GM12864 (cell line): Measurements from ENCODE around the gene NOTCH2.
"Not testable (repeated sequence)": the region's sequence is repeated elsewhere in the genome, so short reads cannot be mapped to it uniquely, and the experiment has no call there.

Source experiments
- DNase-seq: peaks from one replicate; pipeline ENCODE4 v3.0.0-alpha.2; 2011; ENCODE audit warnings: low read depth
- H3K4me3 ChIP-seq: 2 replicates; pipeline ENCODE4 v1.5.1; 2011; ENCODE audit warnings: mild to moderate bottlenecking, low read depth, low read length, control low read depth
- TF ChIP-seq, protein P1 (sequence below): IDR thresholded peaks from 2 replicates; pipeline ENCODE4 v1.5.1; 2011; ENCODE audit warnings: low read depth, mild to moderate bottlenecking, moderate library complexity, low read length, control low read depth, inconsistent platforms; ENCODE audit errors: missing control alignments

Gene NOTCH2

DNA sequence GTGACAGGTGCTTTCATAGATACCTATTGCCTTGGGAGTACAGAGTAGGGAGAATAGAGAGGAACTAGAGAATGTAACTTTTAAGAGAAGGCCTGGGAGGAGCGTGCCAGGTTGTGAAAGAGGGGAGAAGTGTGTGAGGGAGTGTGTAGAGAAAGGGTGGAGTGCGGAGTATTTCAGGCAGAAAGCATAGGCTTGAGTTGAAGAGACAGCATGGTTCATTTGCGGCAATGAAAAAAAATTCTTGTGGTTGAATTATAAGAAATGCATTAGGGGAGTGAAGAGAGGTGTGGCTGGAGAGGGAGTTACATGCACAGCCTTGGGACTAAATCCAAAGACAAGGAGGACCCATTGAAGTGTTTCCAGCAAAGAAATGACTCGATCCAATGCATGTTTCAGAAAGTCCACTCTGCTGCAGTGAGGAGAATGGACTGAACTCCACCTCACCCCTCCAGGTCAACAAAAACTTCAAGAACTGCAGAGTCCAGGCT lies 91.4 kb downstream of the NOTCH2 start:
- no peak overlapping the region for H3K4me3 ChIP-seq
- no peak for DNase-seq
- TF ChIP-seq, protein P1, sequence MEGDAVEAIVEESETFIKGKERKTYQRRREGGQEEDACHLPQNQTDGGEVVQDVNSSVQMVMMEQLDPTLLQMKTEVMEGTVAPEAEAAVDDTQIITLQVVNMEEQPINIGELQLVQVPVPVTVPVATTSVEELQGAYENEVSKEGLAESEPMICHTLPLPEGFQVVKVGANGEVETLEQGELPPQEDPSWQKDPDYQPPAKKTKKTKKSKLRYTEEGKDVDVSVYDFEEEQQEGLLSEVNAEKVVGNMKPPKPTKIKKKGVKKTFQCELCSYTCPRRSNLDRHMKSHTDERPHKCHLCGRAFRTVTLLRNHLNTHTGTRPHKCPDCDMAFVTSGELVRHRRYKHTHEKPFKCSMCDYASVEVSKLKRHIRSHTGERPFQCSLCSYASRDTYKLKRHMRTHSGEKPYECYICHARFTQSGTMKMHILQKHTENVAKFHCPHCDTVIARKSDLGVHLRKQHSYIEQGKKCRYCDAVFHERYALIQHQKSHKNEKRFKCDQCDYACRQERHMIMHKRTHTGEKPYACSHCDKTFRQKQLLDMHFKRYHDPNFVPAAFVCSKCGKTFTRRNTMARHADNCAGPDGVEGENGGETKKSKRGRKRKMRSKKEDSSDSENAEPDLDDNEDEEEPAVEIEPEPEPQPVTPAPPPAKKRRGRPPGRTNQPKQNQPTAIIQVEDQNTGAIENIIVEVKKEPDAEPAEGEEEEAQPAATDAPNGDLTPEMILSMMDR = no peak

DNA sequence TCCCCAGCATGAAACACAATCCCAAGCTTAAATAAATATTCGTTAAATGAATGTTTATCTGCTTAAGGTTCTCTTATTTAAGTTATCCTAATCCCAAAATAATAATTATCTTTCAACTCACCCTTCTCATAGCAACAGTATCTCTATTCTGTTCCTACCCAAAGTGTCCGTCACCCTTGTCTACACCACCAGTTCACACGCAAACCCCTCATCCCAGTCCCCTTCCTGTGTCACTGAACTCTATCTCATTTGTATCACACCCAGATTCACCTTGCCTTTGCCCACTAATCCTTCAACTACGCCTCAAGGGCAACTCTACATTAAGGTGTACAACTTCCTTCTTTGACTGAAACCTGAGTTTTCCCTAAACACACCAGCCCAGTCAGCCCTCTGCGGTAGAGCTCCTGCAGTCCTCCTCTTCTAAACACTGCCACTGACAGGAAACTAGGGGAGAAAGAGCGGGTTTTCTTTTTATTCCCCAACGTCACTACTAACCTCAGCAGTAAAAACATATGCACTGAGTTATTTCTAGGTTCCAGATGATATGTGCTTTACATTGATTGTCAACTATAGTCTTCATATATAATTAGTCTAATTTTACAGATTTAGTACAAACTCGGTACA lies 92.2 kb downstream of the NOTCH2 start:
- DNase-seq, H3K4me3 ChIP-seq: not testable (repeated sequence)

DNA sequence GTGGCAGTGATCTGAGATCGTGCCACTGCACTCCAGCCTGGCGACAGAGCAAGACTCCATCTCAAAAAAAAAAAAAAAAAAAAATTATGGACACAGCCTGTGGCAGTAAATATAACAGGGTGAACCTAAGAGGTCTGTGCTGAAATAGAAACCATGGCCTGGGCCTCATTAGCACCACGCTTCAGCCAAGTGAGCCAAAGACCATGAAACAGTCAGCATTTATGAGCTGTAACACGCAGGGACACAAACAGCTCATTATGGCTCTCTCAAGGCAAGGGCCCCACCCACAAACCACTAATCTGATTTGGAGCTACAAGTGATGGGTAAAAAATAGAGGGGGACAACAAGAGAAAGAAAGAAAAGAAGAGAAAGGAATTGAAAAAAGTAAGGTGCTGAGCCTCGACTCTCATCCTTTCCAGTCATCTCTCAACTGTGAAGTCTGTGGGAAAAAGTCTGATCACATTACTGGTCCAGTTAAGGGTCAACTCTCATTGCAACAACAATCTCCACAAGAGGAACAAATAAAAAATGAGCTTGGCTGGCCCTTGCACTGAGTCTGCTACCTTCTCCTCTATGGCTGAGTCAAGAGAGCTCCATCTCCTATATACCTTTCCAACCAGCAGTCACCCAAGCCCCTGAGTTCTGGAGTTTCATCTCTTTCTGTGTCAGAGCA lies 93.7 kb downstream of the NOTCH2 start:
- not testable (repeated sequence) for DNase-seq, H3K4me3 ChIP-seq

DNA sequence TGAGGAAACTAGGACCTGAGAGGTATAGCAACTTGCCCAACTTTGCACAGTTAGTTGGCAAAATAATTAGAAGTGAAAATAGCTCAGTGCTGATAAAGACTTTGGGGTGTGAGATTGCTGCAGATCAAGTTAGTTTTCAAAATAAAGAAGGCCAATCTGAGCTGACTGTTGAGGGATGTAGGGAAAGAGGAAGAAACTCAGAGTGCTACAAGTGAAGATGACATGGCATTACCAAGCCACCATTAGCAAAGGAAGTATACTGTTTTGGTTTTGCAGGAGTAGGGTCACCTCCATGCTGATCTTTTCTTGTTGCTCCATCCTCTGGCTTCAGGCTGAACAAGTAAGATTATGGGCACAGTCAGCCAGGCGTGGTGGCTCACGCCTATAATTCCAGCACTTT lies 94.5 kb downstream of the NOTCH2 start:
- H3K4me3 ChIP-seq = no peak overlapping the region
- DNase-seq = no peak
- TF ChIP-seq, protein P1 = no peak

DNA sequence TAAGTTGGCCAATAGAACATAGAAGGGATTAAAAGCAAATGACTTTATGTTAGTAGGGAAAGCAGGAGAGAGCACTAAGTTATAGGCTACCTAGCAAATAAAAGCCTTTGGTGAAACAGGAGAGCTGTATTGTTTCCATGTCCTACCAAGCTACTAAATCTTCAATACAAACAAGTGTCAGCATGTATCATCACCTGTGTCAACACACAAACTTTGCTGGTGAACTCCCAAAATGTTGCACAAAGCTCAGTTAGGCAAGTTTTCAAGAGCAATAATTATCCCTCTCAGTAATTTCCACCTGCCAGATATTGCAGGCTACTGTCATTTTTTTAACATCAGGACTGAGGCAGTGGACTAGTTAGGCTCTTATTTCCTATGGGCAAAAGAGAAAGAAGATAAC lies 95.4 kb downstream of the NOTCH2 start:
- TF ChIP-seq, protein P1 = no peak
- no peak for DNase-seq
- no peak overlapping the region for H3K4me3 ChIP-seq

DNA sequence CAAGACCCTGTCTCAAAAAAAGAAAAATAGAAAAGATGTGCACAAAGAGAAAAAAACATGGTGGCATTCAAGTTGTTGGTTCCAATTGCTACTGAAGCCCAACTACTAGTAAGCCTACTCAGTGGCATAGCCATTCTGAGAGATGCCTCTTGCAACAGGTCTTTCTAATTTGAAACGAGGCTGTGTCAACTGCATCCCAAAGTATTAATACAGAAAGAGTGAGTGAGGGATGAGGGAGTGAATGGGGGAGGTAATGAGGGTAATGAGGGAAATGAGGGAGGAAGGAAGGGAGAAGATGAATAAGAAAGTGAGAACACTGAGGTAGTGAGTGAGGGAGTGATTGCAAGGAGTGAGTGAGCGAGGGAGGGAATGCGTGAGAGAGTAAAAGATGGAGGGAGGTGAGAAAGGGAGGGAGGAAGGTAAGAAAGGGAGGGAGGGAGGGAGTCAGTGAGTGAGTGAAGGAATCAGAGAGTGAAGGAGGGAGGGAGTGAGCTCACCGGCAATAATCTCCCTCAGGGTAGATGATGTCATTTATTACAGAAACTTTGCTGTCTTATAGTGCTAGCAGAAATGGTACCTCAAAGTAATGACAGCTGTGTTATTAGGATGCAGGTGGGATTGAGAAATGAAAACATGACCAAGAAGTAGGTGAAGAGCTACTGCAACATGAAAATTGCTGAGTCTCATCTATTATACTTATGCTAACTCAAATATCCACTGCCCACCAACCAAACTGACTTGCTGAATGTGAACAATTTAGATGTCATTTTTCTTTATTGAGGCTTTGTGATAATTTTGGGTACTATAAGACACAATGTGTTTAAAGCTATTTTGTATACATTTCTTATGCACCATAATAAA lies 97.5 kb downstream of the NOTCH2 start:
- TF ChIP-seq, protein P1 = no peak
- no peak for DNase-seq
- no peak overlapping the region for H3K4me3 ChIP-seq

DNA sequence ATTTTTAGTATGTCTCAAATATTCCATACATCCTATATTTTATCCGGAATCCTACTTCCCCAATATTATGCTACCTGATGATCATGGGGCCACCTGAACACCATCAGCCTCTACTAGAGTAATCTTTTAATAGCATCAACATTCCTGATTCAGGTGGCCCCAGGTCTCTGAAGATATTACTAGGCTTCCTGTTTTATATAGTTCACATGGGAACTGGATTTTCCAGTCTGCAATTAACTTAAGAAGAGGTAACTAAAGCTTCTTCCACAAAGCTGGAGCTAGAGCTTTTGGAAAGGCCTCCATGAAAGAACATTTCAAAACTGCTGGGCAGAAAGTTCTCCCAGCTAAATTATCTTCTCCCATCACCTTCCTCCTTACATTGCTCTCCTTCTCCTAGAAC lies 100.9 kb downstream of the NOTCH2 start:
- TF ChIP-seq, protein P1 = no peak
- DNase-seq = no peak
- H3K4me3 ChIP-seq = no peak overlapping the region
